HEK293T (cell line): ENCODE results near the gene CASP1.

ENCODE experiments used
- BHLHE40 ChIP-seq: fragments of 450-650 bp; IDR thresholded peaks from 2 replicates; pipeline ENCODE4 v1.6.1; 2016; ENCODE audit warnings: mild to moderate bottlenecking, moderate library complexity, borderline replicate concordance
- ELF4 ChIP-seq: fragments of 450-650 bp; IDR thresholded peaks from 2 replicates; pipeline ENCODE4 v1.6.1; 2017; ENCODE audit warnings: antibody characterized with exemption
- SUZ12 ChIP-seq: fragments of 450-650 bp; IDR thresholded peaks from 2 replicates; pipeline ENCODE4 v1.6.1; 2016; ENCODE audit warnings: mild to moderate bottlenecking

GRCh38 chr11:105000167-105000566, 34.8 kb downstream of the CASP1 start:
- TF ChIP-seq ELF4 (no peak), SUZ12 (no peak), BHLHE40 (no peak)
